ENCODE results near the gene TP53TG5. TPM values are rescaled to one million over a fixed set of nuclear protein-coding genes. Genes with fewer than 3 reads are reported as not detected.
"Not testable (repeated sequence)": the region's sequence is repeated elsewhere in the genome, so short reads cannot be mapped to it uniquely, and the experiment has no call there.

TP53TG5 gene
- total RNA-seq, 4 donors from 2014 or later = not detected

- no peak for TF ChIP-seq CTCF (IDR thresholded peaks at IDR 0.05)
- no peak for TF ChIP-seq POLR2A (IDR thresholded peaks at IDR 0.05)
- H3K9me3 ChIP-seq = no peaks in the 10 kb centered on the region
- H3K36me3 ChIP-seq = no peaks in the 10 kb centered on the region
- H3K4me3 ChIP-seq = no peak overlapping the region
- no peak overlapping the region for H3K27ac ChIP-seq
- intact Hi-C loops (cut with DNase I) = no loop called here
- DNase-seq = no peak
- H3K27me3 ChIP-seq = peaks cover 0 to 5% (median 0%) of the 10 kb centered on the region in 4 donors
- H3K4me1 ChIP-seq = peaks cover 11 to 42% (median 19%) of the 10 kb centered on the region in 3 donors
- WGBS, 2 donors = 86 to 88% methylated on average over 3 of the region's 3 CpGs
Measured at GRCh38 chr20:45352729-45353128, 25.4 kb downstream of the TP53TG5 start.

- H3K4me1 ChIP-seq = peaks cover 17 to 43% (median 24%) of the 10 kb centered on the region in 3 donors
- H3K4me3 ChIP-seq; H3K9me3 ChIP-seq; intact Hi-C loops (cut with DNase I); H3K27ac ChIP-seq; DNase-seq; H3K27me3 ChIP-seq; H3K36me3 ChIP-seq: not testable (repeated sequence)
- WGBS, 2 donors = 89 to 95% methylated on average over 10 of the region's 10 CpGs
Measured at GRCh38 chr20:45350795-45351194, 27.3 kb downstream of the TP53TG5 start.

- WGBS, 2 donors = 43 to 55% methylated on average over 1 of the region's 1 CpG
- H3K4me1 ChIP-seq = peaks cover 20 to 43% (median 25%) of the 10 kb centered on the region in 3 donors
- TF ChIP-seq CTCF (IDR thresholded peaks at IDR 0.05) = no peak
- no peak for TF ChIP-seq POLR2A (IDR thresholded peaks at IDR 0.05)
- no peak overlapping the region for H3K27ac ChIP-seq
- no peak for DNase-seq
- H3K36me3 ChIP-seq = no peaks in the 10 kb centered on the region
- H3K27me3 ChIP-seq = peaks cover 0 to 5% (median 0%) of the 10 kb centered on the region in 4 donors
- H3K9me3 ChIP-seq = no peaks in the 10 kb centered on the region
- intact Hi-C loops (cut with DNase I) = no loop called here
- no peak overlapping the region for H3K4me3 ChIP-seq
Measured at GRCh38 chr20:45350217-45350616, 27.9 kb downstream of the TP53TG5 start.

GRCh38 chr20:45347936-45348778 is 30.0 kb downstream of the TP53TG5 start, which contains the start of gene SDC4:
SDC4 (minus strand) TSS chr20:45348424; CDS start chr20:45348384, 40 bp downstream.
- H3K36me3 ChIP-seq = no peaks in the 10 kb centered on the region
- intact Hi-C loops (cut with DNase I) = no loop called here
- TF ChIP-seq CTCF (IDR thresholded peaks at IDR 0.05) = no peak
- TF ChIP-seq POLR2A (IDR thresholded peaks at IDR 0.05) = peak in 2 of 4 donors; percentile 93 to 94
- no peaks in the 10 kb centered on the region for H3K9me3 ChIP-seq
- 26% methylated on average over 8 of the region's 77 CpGs; no CpG with 5 or more reads in 1 of the 2 donors for WGBS, 2 donors
- peaks cover 35 to 58% (median 39%) of the 10 kb centered on the region in 3 donors for H3K4me1 ChIP-seq
- H3K27me3 ChIP-seq = peaks cover 0 to 5% (median 0%) of the 10 kb centered on the region in 4 donors
- H3K27ac ChIP-seq = peak within 1 kb of the TSS; percentile 90 to 98 (median 94)
- no peak for DNase-seq
- H3K4me3 ChIP-seq = peak within 1 kb of the TSS; percentile 77 to 87 (median 80)

GRCh38 chr20:45347297-45347935 is 30.7 kb downstream of the TP53TG5 start:
- peaks cover 42 to 65% (median 46%) of the 10 kb centered on the region in 3 donors for H3K4me1 ChIP-seq
- 12 to 38% methylated on average over 6 to 10 of the region's 10 CpGs for WGBS, 2 donors
- intact Hi-C loops (cut with DNase I) = no loop called here

More at GRCh38 chr20:45347297-45347935, 30.7 kb downstream of the TP53TG5 start:
- no peak for DNase-seq
- H3K27ac ChIP-seq = peak overlapping the region; percentile 90 to 98 (median 94)
- no peaks in the 10 kb centered on the region for H3K36me3 ChIP-seq
- peak overlapping the region; percentile 77 to 87 (median 80) for H3K4me3 ChIP-seq
- H3K27me3 ChIP-seq = peaks cover 0 to 5% (median 0%) of the 10 kb centered on the region in 4 donors
- TF ChIP-seq POLR2A (IDR thresholded peaks at IDR 0.05) (no peak), CTCF (IDR thresholded peaks at IDR 0.05) (no peak)
- H3K9me3 ChIP-seq = no peaks in the 10 kb centered on the region

Measured in esophagus squamous epithelium (tissue), 5 donors.